Measurements from ENCODE around the gene SCML2.
"Not testable (repeated sequence)": the region's sequence is repeated elsewhere in the genome, so short reads cannot be mapped to it uniquely, and the experiment has no call there.

SCML2 gene

GRCh38 chrX:18297251-18297650, 57.2 kb downstream of the SCML2 start:
- DNase-seq: no peak
- CTCF ChIA-PET: no interaction called here
- Mint-ChIP-seq H3K4me1 (no peaks in the 10 kb centered on the region), H3K9me3 (peaks cover 10% of the 10 kb centered on the region), H3K27me3 (no peaks in the 10 kb centered on the region), H3K4me3 (no peak overlapping the region), H3K27ac (no peak overlapping the region), H3K36me3 (peaks cover 1% of the 10 kb centered on the region)

GRCh38 chrX:18294893-18295292, 59.6 kb downstream of the SCML2 start:
- H3K9me3 Mint-ChIP-seq: peaks cover 10% of the 10 kb centered on the region
- H3K4me3 Mint-ChIP-seq: no peak overlapping the region
- H3K27me3 Mint-ChIP-seq: no peaks in the 10 kb centered on the region
- H3K27ac Mint-ChIP-seq: no peak overlapping the region
- H3K4me1 Mint-ChIP-seq: no peaks in the 10 kb centered on the region
- DNase-seq: no peak
- H3K36me3 Mint-ChIP-seq: peaks cover 1% of the 10 kb centered on the region
- CTCF ChIA-PET: no interaction called here

GRCh38 chrX:18291006-18291545, 63.4 kb downstream of the SCML2 start:
- Mint-ChIP-seq H3K4me1 (no peaks in the 10 kb centered on the region), H3K27ac (no peak overlapping the region), H3K4me3 (no peak overlapping the region), H3K36me3 (no peaks in the 10 kb centered on the region), H3K9me3 (peaks cover 1% of the 10 kb centered on the region), H3K27me3 (no peaks in the 10 kb centered on the region)
- no peak for DNase-seq
- CTCF ChIA-PET: no interaction called here

- CTCF ChIA-PET: no interaction called here
- Mint-ChIP-seq H3K9me3 (no peaks in the 10 kb centered on the region), H3K36me3 (no peaks in the 10 kb centered on the region), H3K4me3 (no peak overlapping the region), H3K4me1 (no peaks in the 10 kb centered on the region), H3K27ac (no peak overlapping the region), H3K27me3 (no peaks in the 10 kb centered on the region)
- no peak for DNase-seq
Observed at GRCh38 chrX:18290200-18290599, 64.3 kb downstream of the SCML2 start.

- CTCF ChIA-PET: no interaction called here
- Mint-ChIP-seq H3K27ac (no peak overlapping the region), H3K4me1 (no peaks in the 10 kb centered on the region), H3K27me3 (no peaks in the 10 kb centered on the region), H3K4me3 (no peak overlapping the region), H3K36me3 (no peaks in the 10 kb centered on the region), H3K9me3 (no peaks in the 10 kb centered on the region)
- no peak for DNase-seq
Observed at GRCh38 chrX:18288716-18289115, 65.8 kb downstream of the SCML2 start.

- H3K4me3 Mint-ChIP-seq: no peak overlapping the region
- no peak overlapping the region for H3K27ac Mint-ChIP-seq
- H3K27me3 Mint-ChIP-seq: no peaks in the 10 kb centered on the region
- H3K36me3 Mint-ChIP-seq: no peaks in the 10 kb centered on the region
- no peak for DNase-seq
- H3K4me1 Mint-ChIP-seq: no peaks in the 10 kb centered on the region
- CTCF ChIA-PET: no interaction called here
- no peaks in the 10 kb centered on the region for H3K9me3 Mint-ChIP-seq
Observed at GRCh38 chrX:18286322-18286831, 68.1 kb downstream of the SCML2 start.

- H3K36me3 Mint-ChIP-seq: no peaks in the 10 kb centered on the region
- H3K9me3 Mint-ChIP-seq: peaks cover 4% of the 10 kb centered on the region
- CTCF ChIA-PET: no interaction called here
- H3K4me3 Mint-ChIP-seq: no peak overlapping the region
- H3K27me3 Mint-ChIP-seq: no peaks in the 10 kb centered on the region
- no peak for DNase-seq
- H3K4me1 Mint-ChIP-seq: no peaks in the 10 kb centered on the region
- H3K27ac Mint-ChIP-seq: no peak overlapping the region
Observed at GRCh38 chrX:18278449-18278848, 76.0 kb downstream of the SCML2 start.

GRCh38 chrX:18272222-18272621, 82.3 kb downstream of the SCML2 start:
- Mint-ChIP-seq H3K36me3 (no peaks in the 10 kb centered on the region), H3K27me3 (no peaks in the 10 kb centered on the region), H3K9me3 (peaks cover 2% of the 10 kb centered on the region), H3K4me1 (no peaks in the 10 kb centered on the region), H3K27ac (no peak overlapping the region), H3K4me3 (no peak overlapping the region)
- no peak for DNase-seq
- CTCF ChIA-PET: no interaction called here

- no peak overlapping the region for H3K4me3 Mint-ChIP-seq
- no peaks in the 10 kb centered on the region for H3K4me1 Mint-ChIP-seq
- no peak overlapping the region for H3K27ac Mint-ChIP-seq
- H3K36me3 Mint-ChIP-seq: no peaks in the 10 kb centered on the region
- no peak for DNase-seq
- CTCF ChIA-PET: no interaction called here
- no peaks in the 10 kb centered on the region for H3K27me3 Mint-ChIP-seq
- H3K9me3 Mint-ChIP-seq: peaks cover 2% of the 10 kb centered on the region
Observed at GRCh38 chrX:18271725-18272124, 82.8 kb downstream of the SCML2 start.

- H3K4me3 Mint-ChIP-seq: no peak overlapping the region
- CTCF ChIA-PET: no interaction called here
Observed at GRCh38 chrX:18271309-18271708, 83.2 kb downstream of the SCML2 start.

GRCh38 chrX:18255059-18255458, 99.4 kb downstream of the SCML2 start:
- H3K4me1 Mint-ChIP-seq: no peaks in the 10 kb centered on the region
- H3K27ac Mint-ChIP-seq: no peak overlapping the region
- DNase-seq: no peak
- H3K27me3 Mint-ChIP-seq: no peaks in the 10 kb centered on the region
- H3K4me3 Mint-ChIP-seq: no peak overlapping the region
- H3K36me3 Mint-ChIP-seq: peaks cover 2% of the 10 kb centered on the region
- H3K9me3 Mint-ChIP-seq: no peaks in the 10 kb centered on the region
- CTCF ChIA-PET: no interaction called here

More at GRCh38 chrX:18271309-18271708, 83.2 kb downstream of the SCML2 start:
- DNase-seq: no peak
- Mint-ChIP-seq H3K27ac (no peak overlapping the region), H3K36me3 (no peaks in the 10 kb centered on the region), H3K4me1 (no peaks in the 10 kb centered on the region), H3K27me3 (no peaks in the 10 kb centered on the region), H3K9me3 (peaks cover 2% of the 10 kb centered on the region)

GRCh38 chrX:18252644-18253359, 101.7 kb downstream of the SCML2 start:
- Mint-ChIP-seq H3K27ac (no peak overlapping the region), H3K4me1 (no peaks in the 10 kb centered on the region), H3K36me3 (peaks cover 2% of the 10 kb centered on the region), H3K9me3 (no peaks in the 10 kb centered on the region), H3K27me3 (no peaks in the 10 kb centered on the region), H3K4me3 (no peak overlapping the region)
- CTCF ChIA-PET: no interaction called here
- no peak for DNase-seq

- H3K4me3 Mint-ChIP-seq, DNase-seq, H3K4me1 Mint-ChIP-seq, H3K9me3 Mint-ChIP-seq, H3K27me3 Mint-ChIP-seq, H3K27ac Mint-ChIP-seq, CTCF ChIA-PET, H3K36me3 Mint-ChIP-seq: not testable (repeated sequence)
Observed at GRCh38 chrX:18229646-18230045, 124.8 kb downstream of the SCML2 start.

- H3K27ac Mint-ChIP-seq: no peak overlapping the region
- DNase-seq: no peak
- CTCF ChIA-PET: no interaction called here
- peaks cover 3% of the 10 kb centered on the region for H3K27me3 Mint-ChIP-seq
- no peak overlapping the region for H3K4me3 Mint-ChIP-seq
- H3K9me3 Mint-ChIP-seq: no peaks in the 10 kb centered on the region
- no peaks in the 10 kb centered on the region for H3K4me1 Mint-ChIP-seq
- no peaks in the 10 kb centered on the region for H3K36me3 Mint-ChIP-seq
Observed at GRCh38 chrX:18228069-18228468, 126.4 kb downstream of the SCML2 start.

GRCh38 chrX:18227458-18227857, 127.0 kb downstream of the SCML2 start:
- Mint-ChIP-seq H3K4me3 (no peak overlapping the region), H3K36me3 (no peaks in the 10 kb centered on the region)
- CTCF ChIA-PET: no interaction called here

More at GRCh38 chrX:18227458-18227857, 127.0 kb downstream of the SCML2 start:
- no peak for DNase-seq
- Mint-ChIP-seq H3K27me3 (peaks cover 3% of the 10 kb centered on the region), H3K4me1 (no peaks in the 10 kb centered on the region), H3K27ac (no peak overlapping the region), H3K9me3 (no peaks in the 10 kb centered on the region)
